ENCODE data around the gene SPATA31D4. TPM values are rescaled to one million over a fixed set of nuclear protein-coding genes. Genes with fewer than 3 reads are reported as not detected.
"Not testable (repeated sequence)": the region's sequence is repeated elsewhere in the genome, so short reads cannot be mapped to it uniquely, and the experiment has no call there.

The SPATA31D4 gene
- not detected for total RNA-seq (ENCODE audit: unreplicated experiment)
- long read RNA-seq = 0 reads

DNA sequence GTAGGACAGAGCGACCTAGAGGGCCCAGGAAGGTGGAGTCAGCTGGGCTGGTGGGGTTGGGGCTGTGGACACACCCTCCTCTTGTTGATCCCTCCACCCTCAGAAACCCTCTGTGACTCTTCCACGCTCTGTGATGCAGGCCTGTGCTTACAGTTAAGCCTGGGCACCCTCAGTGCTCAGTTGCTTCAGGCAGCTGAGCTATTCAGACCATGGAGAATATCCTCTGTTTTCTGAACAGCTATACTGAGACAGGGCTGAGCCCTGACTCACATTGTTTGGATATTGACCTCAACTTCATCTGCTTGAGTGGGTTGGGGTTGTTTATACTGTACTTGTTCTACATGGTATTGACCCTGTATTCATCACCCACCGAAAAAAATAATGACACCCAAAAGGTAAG is at the start of gene SPATA31D4:
Gene SPATA31D4, plus strand, starts transcription at position 124 of the 400 bp plus-strand sequence. Its CDS starts 86 bp downstream, at position 210.
- H3K4me3 Mint-ChIP-seq (ENCODE audit: unreplicated experiment); H3K9me3 Mint-ChIP-seq (ENCODE audit: unreplicated experiment); DNase-seq; H3K36me3 Mint-ChIP-seq (ENCODE audit: unreplicated experiment); H3K27me3 Mint-ChIP-seq (ENCODE audit: unreplicated experiment); H3K4me1 Mint-ChIP-seq (ENCODE audit: low read depth, unreplicated experiment); H3K27ac Mint-ChIP-seq (ENCODE audit: unreplicated experiment): not testable (repeated sequence)

DNA sequence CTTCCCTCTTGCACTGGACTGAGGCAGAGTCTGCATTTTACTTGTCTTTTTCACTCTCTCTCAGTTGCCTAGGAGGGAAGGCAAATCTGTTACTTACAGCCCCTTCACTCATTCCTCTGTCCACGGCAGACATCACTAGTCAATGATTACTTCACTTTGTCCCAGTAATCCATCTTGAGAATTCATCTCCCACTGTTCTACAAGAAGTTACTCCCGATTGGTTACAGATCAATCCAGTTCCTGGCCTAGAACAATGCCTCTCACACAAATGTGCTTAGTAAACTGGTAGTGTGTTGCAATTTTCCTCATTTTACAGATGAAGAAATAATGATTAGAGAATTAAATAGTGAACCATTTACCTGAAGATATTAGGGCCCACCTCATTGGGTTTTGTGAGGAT is 49.7 kb upstream of the SPATA31D4 start:
- H3K27ac Mint-ChIP-seq (ENCODE audit: unreplicated experiment) = no peak overlapping the region
- H3K9me3 Mint-ChIP-seq (ENCODE audit: unreplicated experiment) = no peaks in the 10 kb centered on the region
- no peaks in the 10 kb centered on the region for H3K4me1 Mint-ChIP-seq (ENCODE audit: low read depth, unreplicated experiment)
- H3K4me3 Mint-ChIP-seq (ENCODE audit: unreplicated experiment) = no peak overlapping the region
- TF ChIP-seq, protein P1, sequence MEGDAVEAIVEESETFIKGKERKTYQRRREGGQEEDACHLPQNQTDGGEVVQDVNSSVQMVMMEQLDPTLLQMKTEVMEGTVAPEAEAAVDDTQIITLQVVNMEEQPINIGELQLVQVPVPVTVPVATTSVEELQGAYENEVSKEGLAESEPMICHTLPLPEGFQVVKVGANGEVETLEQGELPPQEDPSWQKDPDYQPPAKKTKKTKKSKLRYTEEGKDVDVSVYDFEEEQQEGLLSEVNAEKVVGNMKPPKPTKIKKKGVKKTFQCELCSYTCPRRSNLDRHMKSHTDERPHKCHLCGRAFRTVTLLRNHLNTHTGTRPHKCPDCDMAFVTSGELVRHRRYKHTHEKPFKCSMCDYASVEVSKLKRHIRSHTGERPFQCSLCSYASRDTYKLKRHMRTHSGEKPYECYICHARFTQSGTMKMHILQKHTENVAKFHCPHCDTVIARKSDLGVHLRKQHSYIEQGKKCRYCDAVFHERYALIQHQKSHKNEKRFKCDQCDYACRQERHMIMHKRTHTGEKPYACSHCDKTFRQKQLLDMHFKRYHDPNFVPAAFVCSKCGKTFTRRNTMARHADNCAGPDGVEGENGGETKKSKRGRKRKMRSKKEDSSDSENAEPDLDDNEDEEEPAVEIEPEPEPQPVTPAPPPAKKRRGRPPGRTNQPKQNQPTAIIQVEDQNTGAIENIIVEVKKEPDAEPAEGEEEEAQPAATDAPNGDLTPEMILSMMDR (IDR thresholded peaks at IDR 0.05; ENCODE audit: partially characterized antibody, unreplicated experiment) = no peak
- no peak for DNase-seq
- no peaks in the 10 kb centered on the region for H3K27me3 Mint-ChIP-seq (ENCODE audit: unreplicated experiment)
- H3K36me3 Mint-ChIP-seq (ENCODE audit: unreplicated experiment) = no peaks in the 10 kb centered on the region

DNA sequence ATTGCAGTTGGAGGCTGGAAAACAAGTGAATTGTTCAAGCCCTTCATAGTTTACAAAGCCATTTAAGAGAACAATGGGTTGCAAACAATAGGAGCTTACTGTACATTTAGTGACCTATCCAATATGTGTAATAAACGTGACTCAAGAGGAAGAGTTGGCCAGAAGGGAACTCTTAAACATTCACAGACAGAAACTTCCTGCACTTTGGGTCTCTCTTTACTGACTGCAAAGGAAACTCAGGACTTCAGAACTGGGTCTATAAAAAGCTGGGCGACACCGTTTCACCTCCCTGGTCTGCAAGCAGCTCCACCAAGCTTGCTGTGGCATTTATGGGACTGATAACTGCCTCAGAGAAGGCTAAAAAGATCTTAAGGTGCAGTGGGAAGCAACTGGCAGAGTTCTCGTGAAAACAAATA is 48.7 kb upstream of the SPATA31D4 start:
- Mint-ChIP-seq H3K36me3 (ENCODE audit: unreplicated experiment) (no peaks in the 10 kb centered on the region), H3K27ac (ENCODE audit: unreplicated experiment) (no peak overlapping the region), H3K4me1 (ENCODE audit: low read depth, unreplicated experiment) (no peaks in the 10 kb centered on the region), H3K27me3 (ENCODE audit: unreplicated experiment) (no peaks in the 10 kb centered on the region), H3K4me3 (ENCODE audit: unreplicated experiment) (no peak overlapping the region), H3K9me3 (ENCODE audit: unreplicated experiment) (no peaks in the 10 kb centered on the region)
- TF ChIP-seq, protein P1 (IDR thresholded peaks at IDR 0.05; ENCODE audit: partially characterized antibody, unreplicated experiment) = no peak
- DNase-seq = no peak

DNA sequence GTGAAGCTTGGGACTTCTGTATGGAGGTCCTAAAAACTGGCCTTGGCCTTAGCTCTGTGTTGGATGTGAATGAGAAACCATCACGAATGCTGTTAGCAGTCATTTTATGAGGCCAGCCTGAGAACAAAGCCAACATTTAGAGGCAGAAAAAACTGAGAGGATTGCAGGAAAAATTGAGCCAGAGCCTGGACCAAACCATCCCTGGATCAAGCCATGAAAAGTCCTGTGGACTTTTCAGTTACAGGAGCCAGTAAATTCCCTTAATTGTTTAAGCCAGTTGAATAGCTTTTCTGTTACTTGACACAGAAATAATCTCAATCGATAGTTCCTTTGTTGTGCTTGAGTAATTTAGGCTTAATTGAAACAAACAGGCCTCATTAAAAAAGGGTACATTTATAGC is 42.6 kb upstream of the SPATA31D4 start:
- no peaks in the 10 kb centered on the region for H3K36me3 Mint-ChIP-seq (ENCODE audit: unreplicated experiment)
- DNase-seq = no peak

DNA sequence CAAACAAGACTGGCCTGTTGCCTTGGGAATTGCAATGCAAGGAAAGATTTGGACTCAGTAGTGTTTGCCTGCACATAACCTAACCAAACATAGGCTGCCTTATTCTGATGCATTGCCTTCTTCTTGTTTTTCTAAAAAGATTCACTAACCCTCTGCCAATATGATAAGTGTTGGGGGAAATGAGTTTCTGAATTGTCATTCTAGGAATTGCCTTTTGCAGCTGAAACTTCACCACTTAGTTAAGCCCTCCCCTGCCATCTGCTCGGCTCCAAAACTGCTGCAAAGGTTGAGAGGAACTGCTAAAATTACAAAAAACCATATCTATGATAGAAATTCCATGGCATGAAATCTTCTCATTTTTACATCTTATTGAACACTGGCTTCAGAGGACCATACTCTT is 41.6 kb upstream of the SPATA31D4 start:
- TF ChIP-seq, protein P1 (IDR thresholded peaks at IDR 0.05; ENCODE audit: partially characterized antibody, unreplicated experiment) = no peak
- H3K36me3 Mint-ChIP-seq (ENCODE audit: unreplicated experiment) = no peaks in the 10 kb centered on the region
- no peaks in the 10 kb centered on the region for H3K27me3 Mint-ChIP-seq (ENCODE audit: unreplicated experiment)
- no peak for DNase-seq
- no peaks in the 10 kb centered on the region for H3K4me1 Mint-ChIP-seq (ENCODE audit: low read depth, unreplicated experiment)
- no peak overlapping the region for H3K4me3 Mint-ChIP-seq (ENCODE audit: unreplicated experiment)
- no peaks in the 10 kb centered on the region for H3K9me3 Mint-ChIP-seq (ENCODE audit: unreplicated experiment)
- no peak overlapping the region for H3K27ac Mint-ChIP-seq (ENCODE audit: unreplicated experiment)

More for the DNA sequence above, 42.6 kb upstream of the SPATA31D4 start:
- Mint-ChIP-seq H3K9me3 (ENCODE audit: unreplicated experiment) (no peaks in the 10 kb centered on the region), H3K27ac (ENCODE audit: unreplicated experiment) (no peak overlapping the region), H3K4me1 (ENCODE audit: low read depth, unreplicated experiment) (no peaks in the 10 kb centered on the region), H3K27me3 (ENCODE audit: unreplicated experiment) (no peaks in the 10 kb centered on the region), H3K4me3 (ENCODE audit: unreplicated experiment) (no peak overlapping the region)
- TF ChIP-seq, protein P1 (IDR thresholded peaks at IDR 0.05; ENCODE audit: partially characterized antibody, unreplicated experiment) = no peak

All from glutamatergic neuron (in vitro differentiated cells).